Left ventricle myocardium inferior (tissue), 1 donor: ENCODE data around the gene KAZALD1. TPM values are rescaled to one million over a fixed set of nuclear protein-coding genes. Genes with fewer than 3 reads are reported as not detected.

Experiments
- DNase-seq: peaks from one replicate; pipeline ENCODE4 v3.0.0-alpha.2; 2020
- H3K27ac ChIP-seq: fragments of 200-600 bp; replicated peaks from 2 replicates; pipeline ENCODE4 v1.8.0; 2021
- H3K27me3 ChIP-seq: fragments of 200-600 bp; 2 replicates; pipeline ENCODE4 v1.8.0; 2021; ENCODE audit warnings: low read depth
- H3K36me3 ChIP-seq: fragments of 200-600 bp; 2 replicates; pipeline ENCODE4 v1.8.0; 2021
- H3K4me1 ChIP-seq: fragments of 200-600 bp; 2 replicates; pipeline ENCODE4 v1.8.0; 2021
- H3K4me3 ChIP-seq: fragments of 200-600 bp; 2 replicates; pipeline ENCODE4 v1.8.0; 2021; ENCODE audit warnings: mild to moderate bottlenecking, moderate library complexity
- H3K9me3 ChIP-seq: fragments of 200-600 bp; replicated peaks from 2 replicates; pipeline ENCODE4 v1.8.0; 2021
- CTCF ChIP-seq: fragments of 200-600 bp; IDR thresholded peaks from 2 replicates; pipeline ENCODE4 v1.8.0; 2021; ENCODE audit warnings: antibody characterized with exemption, mild to moderate bottlenecking, borderline replicate concordance
- intact Hi-C: fragments of 100-400 bp; cut with micrococcal nuclease; formaldehyde crosslinking; loops from one replicate; pipeline ENCODE4 v1.11.0; 2022
- long read RNA-seq: library from polyadenylated mRNA; unstranded; transcript quantifications from one replicate; pipeline ENCODE4 v2.0.0, GENCODE V29; 2021
- total RNA-seq: library from RNA; stranded (reverse); fragmentation: NEBNext Ultra II Directional; extraction: Animal tissue kit (Norgen Biotek cat#: 25700); gene quantifications from one replicate; pipeline ENCODE4 v1.2.1, GENCODE V29; 2021
- donor health status: DM: no; HTN: yes; CAD: no; lungs with severe emphysema.

Gene KAZALD1
- total RNA-seq, result 5.1 TPM
- long read RNA-seq, partial matches to known transcripts, result 3 of 5 reads
- long read RNA-seq, other reads (novel, unspliced or antisense), result 2 of 5 reads

GRCh38 chr10:101061624-101062231, at the start of gene KAZALD1:
KAZALD1 (plus strand) TSS chr10:101061989; CDS start chr10:101062593, 604 bp downstream.
- Histone ChIP-seq H3K27me3 (peaks cover 30% of the 10 kb centered on the region), H3K27ac (peak within 1 kb of the TSS; percentile 99), H3K9me3 (no peaks in the 10 kb centered on the region), H3K4me1 (peaks cover 72% of the 10 kb centered on the region), H3K4me3 (peak within 1 kb of the TSS; percentile 88), H3K36me3 (no peaks in the 10 kb centered on the region)
- peak; percentile 69 for DNase-seq
- intact Hi-C loops, result no loop called here
- TF ChIP-seq CTCF, result no peak

GRCh38 chr10:101012525-101013364, 49.0 kb upstream of the KAZALD1 start:
- TF ChIP-seq CTCF, result peak; percentile 96
- DNase-seq, result peak; percentile 87
- Histone ChIP-seq H3K36me3 (no peaks in the 10 kb centered on the region), H3K27ac (peak overlapping the region; percentile 74), H3K4me1 (peaks cover 43% of the 10 kb centered on the region), H3K4me3 (no peak overlapping the region), H3K9me3 (no peaks in the 10 kb centered on the region), H3K27me3 (peaks cover 28% of the 10 kb centered on the region)
- intact Hi-C loops, result no loop called here

DNA sequence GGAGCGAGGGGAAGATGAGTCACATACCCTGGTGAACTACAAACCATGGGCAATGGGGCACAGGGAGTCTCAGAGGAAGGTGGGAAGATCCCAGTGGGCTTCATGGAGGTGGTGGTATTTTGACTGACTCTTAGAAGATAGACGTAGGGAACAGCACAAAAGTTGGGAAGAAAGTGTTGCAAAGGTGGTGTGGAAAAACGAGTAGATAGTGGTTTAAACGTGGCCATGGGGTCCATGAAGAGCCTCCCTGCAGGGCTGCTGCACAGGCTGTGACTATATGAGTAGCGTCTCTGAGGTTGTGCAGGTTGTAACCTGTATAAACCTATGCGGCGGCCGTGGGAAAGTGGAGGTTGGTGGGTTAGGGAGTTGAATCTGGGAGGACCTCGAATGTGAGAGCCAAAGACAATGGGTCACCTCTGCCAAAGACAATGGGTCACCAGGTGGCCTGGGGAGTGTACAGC, 48.4 kb upstream of the KAZALD1 start:
- peak overlapping the region; percentile 74 for H3K27ac ChIP-seq
- peaks cover 34% of the 10 kb centered on the region for H3K27me3 ChIP-seq
- DNase-seq, result no peak
- H3K4me3 ChIP-seq, result no peak overlapping the region
- H3K9me3 ChIP-seq, result no peaks in the 10 kb centered on the region
- H3K4me1 ChIP-seq, result peaks cover 38% of the 10 kb centered on the region
- intact Hi-C loops, result no loop called here
- no peaks in the 10 kb centered on the region for H3K36me3 ChIP-seq
- TF ChIP-seq CTCF, result no peak

GRCh38 chr10:101014230-101014884, 47.4 kb upstream of the KAZALD1 start:
- DNase-seq, result peak; percentile 86
- Histone ChIP-seq H3K27me3 (peaks cover 42% of the 10 kb centered on the region), H3K4me1 (peaks cover 39% of the 10 kb centered on the region), H3K27ac (no peak overlapping the region), H3K4me3 (no peak overlapping the region), H3K36me3 (no peaks in the 10 kb centered on the region), H3K9me3 (no peaks in the 10 kb centered on the region)
- TF ChIP-seq CTCF, result peak; percentile 96
- intact Hi-C loops, result no loop called here

DNA sequence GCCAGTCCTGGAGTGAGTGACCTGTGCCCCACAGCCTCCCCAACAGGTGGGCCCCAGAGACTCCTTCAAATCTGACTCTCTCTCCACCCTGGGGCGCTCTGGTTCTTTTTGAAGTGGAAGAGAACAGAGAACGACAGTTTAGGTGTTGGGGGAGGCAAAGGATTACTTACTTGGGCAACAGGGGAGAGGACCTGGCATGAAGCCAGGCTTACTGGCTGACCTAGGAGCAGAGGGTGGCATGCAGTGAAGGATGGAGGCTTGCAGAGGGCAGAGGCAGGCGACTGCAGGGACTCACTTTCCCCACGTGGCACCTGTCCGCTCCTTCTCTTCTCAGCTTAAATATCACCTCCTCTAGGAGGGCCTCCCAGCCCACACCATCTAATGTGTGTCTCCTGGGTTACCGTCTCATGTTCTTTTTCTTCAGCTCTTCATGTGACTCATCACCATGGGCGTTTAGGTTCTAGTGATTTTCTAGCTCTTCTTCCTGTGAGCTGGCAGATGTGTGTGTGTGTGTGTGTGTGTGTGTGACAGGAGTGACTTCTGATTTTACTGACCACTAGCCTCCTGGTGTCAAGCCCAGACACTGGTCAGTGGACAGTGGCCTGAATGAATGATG, 46.7 kb upstream of the KAZALD1 start:
- TF ChIP-seq CTCF, result no peak
- DNase-seq, result no peak
- intact Hi-C loops, result no loop called here
- peaks cover 47% of the 10 kb centered on the region for H3K27me3 ChIP-seq
- no peak overlapping the region for H3K27ac ChIP-seq
- no peak overlapping the region for H3K4me3 ChIP-seq
- H3K9me3 ChIP-seq, result no peaks in the 10 kb centered on the region
- no peaks in the 10 kb centered on the region for H3K36me3 ChIP-seq
- peaks cover 39% of the 10 kb centered on the region for H3K4me1 ChIP-seq
